HepG2 (cell line): Measurements from ENCODE around the gene STK32A. TPM values are rescaled to one million over a fixed set of nuclear protein-coding genes. Genes with fewer than 3 reads are reported as not detected.

Source experiments
- ATAC-seq: fragments of 200-7000 bp; cut with Tn5 transposase; 3 replicates; pipeline ENCODE4 v1.9.1; 2020; ENCODE audit warnings: mild to moderate bottlenecking, moderate library complexity
- BruUV-seq: library from RNA; stranded (reverse); fragments of 400-500 nt; replicated peaks from 2 replicates; lab custom pipeline; 2021; lab: Mats Ljungman, UMichigan
- CTCF ChIA-PET: fragments of 300-600 bp; formaldehyde crosslinking; extraction: SDS; loops from one replicate; lab custom pipeline; 2021; ENCODE audit warnings: low total read pairs, inconsistent platforms, low intra/inter-chr PET ratio; lab: Yijun Ruan, JAX
- POLR2A ChIA-PET: fragments of 350-600 bp; sonication (Branson Sonifier 250); formaldehyde crosslinking; loops from one replicate; lab custom pipeline; 2020; ENCODE audit warnings: antibody characterized with exemption, inconsistent platforms; lab: Yijun Ruan, JAX
- DNase-seq: peaks from one replicate; pipeline ENCODE4 v3.0.0-alpha.2; 2015; ENCODE audit warnings: low spot score
- FAIRE-seq: peaks from 3 replicates; lab custom pipeline; 2011; peaks lifted over from hg19 to GRCh38; lab: Jason Lieb, UNC
- H2AFZ ChIP-seq: one replicate; pipeline ENCODE4 v1.6.1; 2011; ENCODE audit warnings: low read length, inconsistent platforms
- H3K27ac ChIP-seq: fragments of 300-600 bp; 3 replicates; pipeline ENCODE4 v1.8.0; 2011; ENCODE audit warnings: mixed run types, mild to moderate bottlenecking, mixed read lengths, low read length, inconsistent platforms; ENCODE audit not compliant: insufficient read depth; ENCODE audit errors: extremely low read length
- H3K27me3 ChIP-seq, 2 experiments: fragments of 200-600 bp in 1 of 2; 2 replicates in 1 of 2; 3 replicates in 1 of 2; pipeline versions ENCODE4 v1.6.0 to v1.8.0; 2011; ENCODE audit warnings: low read length in 2 of 2, mild to moderate bottlenecking in 2 of 2, moderate library complexity in 2 of 2, inconsistent platforms in 1 of 2; ENCODE audit not compliant: insufficient read depth in 2 of 2, control insufficient read depth in 1 of 2
- H3K36me3 ChIP-seq, 2 experiments: fragments of 200-600 bp in 1 of 2; replicated peaks in 1 of 2; 2 replicates in 1 of 2; 3 replicates in 1 of 2; pipeline versions ENCODE4 v1.5.1 to v1.8.0; 2011; ENCODE audit warnings: low read length in 2 of 2, inconsistent platforms in 1 of 2; ENCODE audit not compliant: insufficient read depth in 2 of 2, control insufficient read depth in 1 of 2
- H3K4me1 ChIP-seq: 2 replicates; pipeline ENCODE4 v1.5.1; 2012; ENCODE audit warnings: low read length, inconsistent platforms; ENCODE audit not compliant: insufficient read depth
- H3K4me2 ChIP-seq: 2 replicates; pipeline ENCODE4 v1.6.0; 2011; ENCODE audit warnings: low read depth, low read length, inconsistent platforms
- H3K4me3 ChIP-seq, 3 experiments: fragments of 200-600 bp in 1 of 3; sonication (generic), shearing (Covaris generic) in 1 of 3; replicated peaks in 1 of 3; 2 replicates each; pipeline ENCODE4 v1.5.1; 2011 to 2016; ENCODE audit warnings: low read length in 3 of 3, inconsistent platforms in 2 of 3, low read depth in 2 of 3, mild to moderate bottlenecking in 2 of 3, control low read depth in 1 of 3, mixed read lengths in 1 of 3; ENCODE audit not compliant: insufficient read depth in 1 of 3
- H3K79me2 ChIP-seq: one replicate; pipeline ENCODE4 v1.6.1; 2011; ENCODE audit warnings: low read length, inconsistent platforms; ENCODE audit not compliant: insufficient read depth
- H3K9ac ChIP-seq: 2 replicates; pipeline ENCODE4 v1.6.0; 2011; ENCODE audit warnings: mild to moderate bottlenecking, low read depth, low read length, inconsistent platforms; ENCODE audit not compliant: insufficient read depth
- H3K9me3 ChIP-seq: 2 replicates; pipeline ENCODE4 v1.5.1; 2012; ENCODE audit warnings: mild to moderate bottlenecking, low read length
- H4K20me1 ChIP-seq: 2 replicates; pipeline ENCODE4 v1.6.0; 2011; ENCODE audit warnings: inconsistent platforms, mild to moderate bottlenecking, low read length, moderate library complexity; ENCODE audit not compliant: insufficient read depth
- FOXJ3 ChIP-seq: sonication (generic); formaldehyde crosslinking; IDR thresholded peaks from 2 replicates; pipeline ENCODE4 v1.4.0; 2020; ENCODE audit warnings: missing genetic modification reagents, mild to moderate bottlenecking, borderline replicate concordance
- KDM1A ChIP-seq: IDR thresholded peaks from 2 replicates; pipeline ENCODE4 v1.6.1; 2016; ENCODE audit warnings: missing compliant biosample characterization
- KDM2A ChIP-seq: sonication (generic); formaldehyde crosslinking; IDR thresholded peaks from 2 replicates; pipeline ENCODE4 v1.4.0; 2020; ENCODE audit warnings: low read depth, missing genetic modification reagents, borderline replicate concordance
- KLF11 ChIP-seq: IDR thresholded peaks from 2 replicates; pipeline ENCODE4 v1.6.1; 2016; ENCODE audit warnings: missing compliant biosample characterization
- MAFG ChIP-seq: sonication (generic); formaldehyde crosslinking; IDR thresholded peaks from 2 replicates; pipeline ENCODE4 v1.5.1; 2020; ENCODE audit warnings: mild to moderate bottlenecking, missing genetic modification reagents
- ZKSCAN5 ChIP-seq: sonication (generic); formaldehyde crosslinking; IDR thresholded peaks from 2 replicates; pipeline ENCODE4 v1.5.1; 2020; ENCODE audit warnings: mild to moderate bottlenecking, missing genetic modification reagents
- ZNF354B ChIP-seq: sonication (generic); formaldehyde crosslinking; IDR thresholded peaks from 2 replicates; pipeline ENCODE4 v1.8.0; 2022; ENCODE audit warnings: mild to moderate bottlenecking, missing genetic modification reagents
- ZNF441 ChIP-seq: sonication (generic); formaldehyde crosslinking; IDR thresholded peaks from 2 replicates; pipeline ENCODE4 v1.7.0; 2021; ENCODE audit warnings: missing genetic modification reagents, borderline replicate concordance
- ZNF550 ChIP-seq: sonication (generic); formaldehyde crosslinking; IDR thresholded peaks from 2 replicates; pipeline ENCODE4 v1.4.0; 2020; ENCODE audit warnings: mild to moderate bottlenecking, missing genetic modification reagents, borderline replicate concordance
- ZNF629 ChIP-seq: sonication (generic); formaldehyde crosslinking; conservative IDR thresholded peaks from 2 replicates; pipeline ENCODE4 v1.5.0; 2020; ENCODE audit warnings: missing genetic modification reagents
- WGBS: methylation state at CpG from one replicate; pipeline ENCODE4 v1.1.6; 2017; ENCODE audit warnings: low lambda C conversion rate; 5-methylcytosine and 5-hydroxymethylcytosine counted together
- in situ Hi-C: cut with HindIII; loops from 2 replicates; pipeline ENCODE4 v1.10.0; 2017; ENCODE audit warnings: low pct_unique_long_range_greater_than_20kb; ENCODE audit not compliant: extremely low pct_ligation_motif_present
- intact Hi-C: fragments of 100-400 bp; cut with micrococcal nuclease; formaldehyde crosslinking; loops from one replicate; pipeline ENCODE4 v1.10.0; 2022; ENCODE audit not compliant: unreplicated experiment
- polyA plus RNA-seq, 8 experiments: library from polyadenylated mRNA; depleted of rRNA in 3 of 8; stranded (reverse) in 7 of 8; unstranded in 1 of 8; fragments of >200 nt; fragmentation: Illumina TruSeq in 4 of 8; extraction: Trizol in 4 of 8; gene quantifications; 2 replicates each; pipeline versions ENCODE4 v1.2.1 to v1.2.3, GENCODE V29; 2011 to 2016; ENCODE audit warnings: low read depth in 4 of 8, missing spikeins in 1 of 8, mixed read lengths in 1 of 8; ENCODE audit not compliant: insufficient read depth in 1 of 8
- total RNA-seq, 5 experiments: library from RNA; depleted of rRNA; stranded (reverse); fragments of >200 nt; fragmentation: Illumina TruSeq; extraction: Trizol; gene quantifications; 2 replicates each; pipeline ENCODE4 v1.2.3, GENCODE V29; 2016; ENCODE audit warnings: low read depth in 1 of 5
- TF ChIP-seq, protein P1 (sequence below): sonication (generic); formaldehyde crosslinking; IDR thresholded peaks from 2 replicates; pipeline ENCODE4 v1.4.0; 2020; ENCODE audit warnings: missing genetic modification reagents
- TF ChIP-seq, protein P2 (sequence below): sonication (generic); formaldehyde crosslinking; IDR thresholded peaks from 2 replicates; pipeline ENCODE4 v1.5.0; 2020; ENCODE audit warnings: missing genetic modification reagents
- TF ChIP-seq, protein P3 (sequence below): sonication (generic); formaldehyde crosslinking; IDR thresholded peaks from 2 replicates; pipeline ENCODE4 v1.4.0; 2020; ENCODE audit warnings: missing genetic modification reagents

Gene STK32A
- total and polyA plus RNA-seq, 2 of the 13 experiments (the other 11 are each of a cell fraction or from before 2014, with no cell fraction given), result not detected

DNA sequence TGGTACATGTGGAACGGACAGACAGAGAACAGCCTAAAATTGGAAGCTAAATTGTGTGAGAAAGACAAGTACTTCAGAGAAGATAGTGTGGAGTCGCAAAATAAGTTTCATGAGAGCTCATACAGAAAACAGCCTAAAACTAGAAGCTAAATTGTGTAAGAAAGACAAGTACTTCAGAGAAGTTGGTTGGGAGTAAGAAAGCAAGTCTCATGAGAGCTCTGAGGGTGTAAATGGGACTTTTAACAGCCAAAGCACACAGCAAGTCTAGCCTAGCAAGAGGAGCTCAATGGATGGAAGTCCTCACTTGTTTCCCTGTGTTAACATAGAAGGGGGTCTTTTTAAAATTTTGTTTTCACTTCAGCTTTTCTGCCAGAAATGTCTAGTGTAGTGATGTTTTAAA, 93.1 kb downstream of the STK32A start:
- H3K79me2 ChIP-seq, result no peaks in the 10 kb centered on the region
- CTCF ChIA-PET, result no interaction called here
- no peak overlapping the region for H3K9ac ChIP-seq
- no peak for ATAC-seq
- DNase-seq, result no peak
- H2AFZ ChIP-seq, result no peak overlapping the region
- no peaks in the 10 kb centered on the region for H3K4me1 ChIP-seq
- H3K4me3 ChIP-seq, result no peak overlapping the region
- H3K9me3 ChIP-seq, result no peaks in the 10 kb centered on the region
- intact Hi-C loops, result no loop called here
- no peak overlapping the region for H3K27ac ChIP-seq
- WGBS, result 0% methylated on average over 2 of the region's 2 CpGs
- H3K36me3 ChIP-seq, result no peaks in the 10 kb centered on the region
- no TSS peak for BruUV-seq
- no peak for FAIRE-seq
- H3K4me2 ChIP-seq, result no peak overlapping the region
- H4K20me1 ChIP-seq, result no peaks in the 10 kb centered on the region
- in situ Hi-C loops, result no loop called here
- H3K27me3 ChIP-seq, result no peaks in the 10 kb centered on the region
- TF ChIP-seq, protein P1, sequence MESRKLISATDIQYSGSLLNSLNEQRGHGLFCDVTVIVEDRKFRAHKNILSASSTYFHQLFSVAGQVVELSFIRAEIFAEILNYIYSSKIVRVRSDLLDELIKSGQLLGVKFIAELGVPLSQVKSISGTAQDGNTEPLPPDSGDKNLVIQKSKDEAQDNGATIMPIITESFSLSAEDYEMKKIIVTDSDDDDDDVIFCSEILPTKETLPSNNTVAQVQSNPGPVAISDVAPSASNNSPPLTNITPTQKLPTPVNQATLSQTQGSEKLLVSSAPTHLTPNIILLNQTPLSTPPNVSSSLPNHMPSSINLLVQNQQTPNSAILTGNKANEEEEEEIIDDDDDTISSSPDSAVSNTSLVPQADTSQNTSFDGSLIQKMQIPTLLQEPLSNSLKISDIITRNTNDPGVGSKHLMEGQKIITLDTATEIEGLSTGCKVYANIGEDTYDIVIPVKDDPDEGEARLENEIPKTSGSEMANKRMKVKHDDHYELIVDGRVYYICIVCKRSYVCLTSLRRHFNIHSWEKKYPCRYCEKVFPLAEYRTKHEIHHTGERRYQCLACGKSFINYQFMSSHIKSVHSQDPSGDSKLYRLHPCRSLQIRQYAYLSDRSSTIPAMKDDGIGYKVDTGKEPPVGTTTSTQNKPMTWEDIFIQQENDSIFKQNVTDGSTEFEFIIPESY (CRISPR knock-in tag), result no peak
- TF ChIP-seq KDM1A (CRISPR knock-in tag), result no peak
- TF ChIP-seq ZNF629 (CRISPR knock-in tag), result no peak
- TF ChIP-seq KLF11 (CRISPR knock-in tag), result no peak
- no peak for TF ChIP-seq FOXJ3 (CRISPR knock-in tag)
- no peak for TF ChIP-seq KDM2A
- no peak for TF ChIP-seq ZNF441 (CRISPR knock-in tag)
- TF ChIP-seq MAFG, result no peak
- TF ChIP-seq ZNF354B, result no peak
- TF ChIP-seq, protein P2, sequence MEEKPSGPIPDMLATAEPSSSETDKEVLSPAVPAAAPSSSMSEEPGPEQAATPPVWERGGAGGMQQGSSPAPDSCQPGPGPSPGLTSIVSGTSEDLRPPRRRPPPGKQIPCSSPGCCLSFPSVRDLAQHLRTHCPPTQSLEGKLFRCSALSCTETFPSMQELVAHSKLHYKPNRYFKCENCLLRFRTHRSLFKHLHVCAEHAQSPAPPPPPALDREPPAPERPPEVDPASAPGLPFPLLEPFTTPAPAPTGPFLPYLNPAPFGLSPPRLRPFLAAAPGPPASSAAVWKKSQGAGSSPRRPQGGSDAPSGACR (CRISPR knock-in tag), result no peak
- TF ChIP-seq, protein P3, sequence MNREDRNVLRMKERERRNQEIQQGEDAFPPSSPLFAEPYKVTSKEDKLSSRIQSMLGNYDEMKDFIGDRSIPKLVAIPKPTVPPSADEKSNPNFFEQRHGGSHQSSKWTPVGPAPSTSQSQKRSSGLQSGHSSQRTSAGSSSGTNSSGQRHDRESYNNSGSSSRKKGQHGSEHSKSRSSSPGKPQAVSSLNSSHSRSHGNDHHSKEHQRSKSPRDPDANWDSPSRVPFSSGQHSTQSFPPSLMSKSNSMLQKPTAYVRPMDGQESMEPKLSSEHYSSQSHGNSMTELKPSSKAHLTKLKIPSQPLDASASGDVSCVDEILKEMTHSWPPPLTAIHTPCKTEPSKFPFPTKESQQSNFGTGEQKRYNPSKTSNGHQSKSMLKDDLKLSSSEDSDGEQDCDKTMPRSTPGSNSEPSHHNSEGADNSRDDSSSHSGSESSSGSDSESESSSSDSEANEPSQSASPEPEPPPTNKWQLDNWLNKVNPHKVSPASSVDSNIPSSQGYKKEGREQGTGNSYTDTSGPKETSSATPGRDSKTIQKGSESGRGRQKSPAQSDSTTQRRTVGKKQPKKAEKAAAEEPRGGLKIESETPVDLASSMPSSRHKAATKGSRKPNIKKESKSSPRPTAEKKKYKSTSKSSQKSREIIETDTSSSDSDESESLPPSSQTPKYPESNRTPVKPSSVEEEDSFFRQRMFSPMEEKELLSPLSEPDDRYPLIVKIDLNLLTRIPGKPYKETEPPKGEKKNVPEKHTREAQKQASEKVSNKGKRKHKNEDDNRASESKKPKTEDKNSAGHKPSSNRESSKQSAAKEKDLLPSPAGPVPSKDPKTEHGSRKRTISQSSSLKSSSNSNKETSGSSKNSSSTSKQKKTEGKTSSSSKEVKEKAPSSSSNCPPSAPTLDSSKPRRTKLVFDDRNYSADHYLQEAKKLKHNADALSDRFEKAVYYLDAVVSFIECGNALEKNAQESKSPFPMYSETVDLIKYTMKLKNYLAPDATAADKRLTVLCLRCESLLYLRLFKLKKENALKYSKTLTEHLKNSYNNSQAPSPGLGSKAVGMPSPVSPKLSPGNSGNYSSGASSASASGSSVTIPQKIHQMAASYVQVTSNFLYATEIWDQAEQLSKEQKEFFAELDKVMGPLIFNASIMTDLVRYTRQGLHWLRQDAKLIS (CRISPR knock-in tag), result no peak
- TF ChIP-seq ZNF550 (CRISPR knock-in tag), result no peak
- TF ChIP-seq ZKSCAN5 (CRISPR knock-in tag), result no peak
- TF ChIP-seq, all 625 proteins: peak for 0
- POLR2A ChIA-PET, result no interaction called here
